HepG2 (cell line): ENCODE measurements around the gene ATP12A. TPM values are rescaled to one million over a fixed set of nuclear protein-coding genes. Genes with fewer than 3 reads are reported as not detected.

Experiments used
- ATAC-seq: fragments of 200-7000 bp; cut with Tn5 transposase; 3 replicates; pipeline ENCODE4 v1.9.1; 2020; ENCODE audit warnings: mild to moderate bottlenecking, moderate library complexity
- BruUV-seq: library from RNA; stranded (reverse); fragments of 400-500 nt; replicated peaks from 2 replicates; lab custom pipeline; 2021; lab: Mats Ljungman, UMichigan
- CTCF ChIA-PET: fragments of 300-600 bp; formaldehyde crosslinking; extraction: SDS; loops from one replicate; lab custom pipeline; 2021; ENCODE audit warnings: low total read pairs, inconsistent platforms, low intra/inter-chr PET ratio; lab: Yijun Ruan, JAX
- POLR2A ChIA-PET: fragments of 350-600 bp; sonication (Branson Sonifier 250); formaldehyde crosslinking; loops from one replicate; lab custom pipeline; 2020; ENCODE audit warnings: antibody characterized with exemption, inconsistent platforms; lab: Yijun Ruan, JAX
- DNase-seq: peaks from one replicate; pipeline ENCODE4 v3.0.0-alpha.2; 2015; ENCODE audit warnings: low spot score
- FAIRE-seq: peaks from 3 replicates; lab custom pipeline; 2011; peaks lifted over from hg19 to GRCh38; lab: Jason Lieb, UNC
- H2AFZ ChIP-seq: one replicate; pipeline ENCODE4 v1.6.1; 2011; ENCODE audit warnings: low read length, inconsistent platforms
- H3K27ac ChIP-seq: fragments of 300-600 bp; 3 replicates; pipeline ENCODE4 v1.8.0; 2011; ENCODE audit warnings: mixed run types, mild to moderate bottlenecking, mixed read lengths, low read length, inconsistent platforms; ENCODE audit not compliant: insufficient read depth; ENCODE audit errors: extremely low read length
- H3K27me3 ChIP-seq, 2 experiments: fragments of 200-600 bp in 1 of 2; 2 replicates in 1 of 2; 3 replicates in 1 of 2; pipeline versions ENCODE4 v1.6.0 to v1.8.0; 2011; ENCODE audit warnings: low read length in 2 of 2, mild to moderate bottlenecking in 2 of 2, moderate library complexity in 2 of 2, inconsistent platforms in 1 of 2; ENCODE audit not compliant: insufficient read depth in 2 of 2, control insufficient read depth in 1 of 2
- H3K36me3 ChIP-seq, 2 experiments: fragments of 200-600 bp in 1 of 2; replicated peaks in 1 of 2; 2 replicates in 1 of 2; 3 replicates in 1 of 2; pipeline versions ENCODE4 v1.5.1 to v1.8.0; 2011; ENCODE audit warnings: low read length in 2 of 2, inconsistent platforms in 1 of 2; ENCODE audit not compliant: insufficient read depth in 2 of 2, control insufficient read depth in 1 of 2
- H3K4me1 ChIP-seq: 2 replicates; pipeline ENCODE4 v1.5.1; 2012; ENCODE audit warnings: low read length, inconsistent platforms; ENCODE audit not compliant: insufficient read depth
- H3K4me2 ChIP-seq: 2 replicates; pipeline ENCODE4 v1.6.0; 2011; ENCODE audit warnings: low read depth, low read length, inconsistent platforms
- H3K4me3 ChIP-seq, 3 experiments: fragments of 200-600 bp in 1 of 3; sonication (generic), shearing (Covaris generic) in 1 of 3; replicated peaks in 1 of 3; 2 replicates each; pipeline ENCODE4 v1.5.1; 2011 to 2016; ENCODE audit warnings: low read length in 3 of 3, inconsistent platforms in 2 of 3, low read depth in 2 of 3, mild to moderate bottlenecking in 2 of 3, control low read depth in 1 of 3, mixed read lengths in 1 of 3; ENCODE audit not compliant: insufficient read depth in 1 of 3
- H3K79me2 ChIP-seq: one replicate; pipeline ENCODE4 v1.6.1; 2011; ENCODE audit warnings: low read length, inconsistent platforms; ENCODE audit not compliant: insufficient read depth
- H3K9ac ChIP-seq: 2 replicates; pipeline ENCODE4 v1.6.0; 2011; ENCODE audit warnings: mild to moderate bottlenecking, low read depth, low read length, inconsistent platforms; ENCODE audit not compliant: insufficient read depth
- H3K9me3 ChIP-seq: 2 replicates; pipeline ENCODE4 v1.5.1; 2012; ENCODE audit warnings: mild to moderate bottlenecking, low read length
- H4K20me1 ChIP-seq: 2 replicates; pipeline ENCODE4 v1.6.0; 2011; ENCODE audit warnings: inconsistent platforms, mild to moderate bottlenecking, low read length, moderate library complexity; ENCODE audit not compliant: insufficient read depth
- TRIM22 ChIP-seq: fragments of 450-650 bp; IDR thresholded peaks from 2 replicates; pipeline ENCODE4 v1.6.1; 2017
- ZNF646 ChIP-seq: sonication (generic); formaldehyde crosslinking; IDR thresholded peaks from 2 replicates; pipeline ENCODE4 v1.9.0; 2021; ENCODE audit warnings: mild to moderate bottlenecking, missing genetic modification reagents
- WGBS: methylation state at CpG from one replicate; pipeline ENCODE4 v1.1.6; 2017; ENCODE audit warnings: low lambda C conversion rate; 5-methylcytosine and 5-hydroxymethylcytosine counted together
- in situ Hi-C: cut with HindIII; loops from 2 replicates; pipeline ENCODE4 v1.10.0; 2017; ENCODE audit warnings: low pct_unique_long_range_greater_than_20kb; ENCODE audit not compliant: extremely low pct_ligation_motif_present
- intact Hi-C: fragments of 100-400 bp; cut with micrococcal nuclease; formaldehyde crosslinking; loops from one replicate; pipeline ENCODE4 v1.10.0; 2022; ENCODE audit not compliant: unreplicated experiment
- polyA plus RNA-seq, 8 experiments: library from polyadenylated mRNA; depleted of rRNA in 3 of 8; stranded (reverse) in 7 of 8; unstranded in 1 of 8; fragments of >200 nt; fragmentation: Illumina TruSeq in 4 of 8; extraction: Trizol in 4 of 8; gene quantifications; 2 replicates each; pipeline versions ENCODE4 v1.2.1 to v1.2.3, GENCODE V29; 2011 to 2016; ENCODE audit warnings: low read depth in 4 of 8, missing spikeins in 1 of 8, mixed read lengths in 1 of 8; ENCODE audit not compliant: insufficient read depth in 1 of 8
- total RNA-seq, 5 experiments: library from RNA; depleted of rRNA; stranded (reverse); fragments of >200 nt; fragmentation: Illumina TruSeq; extraction: Trizol; gene quantifications; 2 replicates each; pipeline ENCODE4 v1.2.3, GENCODE V29; 2016; ENCODE audit warnings: low read depth in 1 of 5

Gene ATP12A
- total and polyA plus RNA-seq, 2 of the 13 experiments (the other 11 are each of a cell fraction or from before 2014, with no cell fraction given), result not detected

GRCh38 chr13:24681930-24682329 lies 1.7 kb downstream of the ATP12A start:
- no peaks in the 10 kb centered on the region for H3K79me2 ChIP-seq
- H4K20me1 ChIP-seq, result no peaks in the 10 kb centered on the region
- FAIRE-seq (peak; percentile 94), ATAC-seq (no peak), DNase-seq (no peak)
- H3K4me3 ChIP-seq, result no peak overlapping the region
- in situ Hi-C loops, result no loop called here
- H3K4me2 ChIP-seq, result no peak overlapping the region
- intact Hi-C loops, result loop anchor here (5.0 kb wide), 1 partner anchor 45 kb away; no protein-coding TSS in a partner anchor
- ChIA-PET POLR2A (no interaction called here), CTCF (no interaction called here)
- no TSS peak for BruUV-seq
- 95% methylated on average over 1 of the region's 1 CpG for WGBS
- peaks cover 2 to 45% of the 10 kb centered on the region in 2 experiments; a peak in 4 of 5 replicates for H3K27me3 ChIP-seq
- no peak overlapping the region for H2AFZ ChIP-seq
- no peaks in the 10 kb centered on the region for H3K9me3 ChIP-seq
- no peaks in the 10 kb centered on the region for H3K36me3 ChIP-seq
- no peak overlapping the region for H3K9ac ChIP-seq
- H3K27ac ChIP-seq, result no peak overlapping the region
- TF ChIP-seq TRIM22 (no peak), ZNF646 (peak; percentile 86)
- H3K4me1 ChIP-seq, result peaks cover 18% of the 10 kb centered on the region
